ENCODE results near the gene CHMP3.

- TF ChIP-seq, protein P1, sequence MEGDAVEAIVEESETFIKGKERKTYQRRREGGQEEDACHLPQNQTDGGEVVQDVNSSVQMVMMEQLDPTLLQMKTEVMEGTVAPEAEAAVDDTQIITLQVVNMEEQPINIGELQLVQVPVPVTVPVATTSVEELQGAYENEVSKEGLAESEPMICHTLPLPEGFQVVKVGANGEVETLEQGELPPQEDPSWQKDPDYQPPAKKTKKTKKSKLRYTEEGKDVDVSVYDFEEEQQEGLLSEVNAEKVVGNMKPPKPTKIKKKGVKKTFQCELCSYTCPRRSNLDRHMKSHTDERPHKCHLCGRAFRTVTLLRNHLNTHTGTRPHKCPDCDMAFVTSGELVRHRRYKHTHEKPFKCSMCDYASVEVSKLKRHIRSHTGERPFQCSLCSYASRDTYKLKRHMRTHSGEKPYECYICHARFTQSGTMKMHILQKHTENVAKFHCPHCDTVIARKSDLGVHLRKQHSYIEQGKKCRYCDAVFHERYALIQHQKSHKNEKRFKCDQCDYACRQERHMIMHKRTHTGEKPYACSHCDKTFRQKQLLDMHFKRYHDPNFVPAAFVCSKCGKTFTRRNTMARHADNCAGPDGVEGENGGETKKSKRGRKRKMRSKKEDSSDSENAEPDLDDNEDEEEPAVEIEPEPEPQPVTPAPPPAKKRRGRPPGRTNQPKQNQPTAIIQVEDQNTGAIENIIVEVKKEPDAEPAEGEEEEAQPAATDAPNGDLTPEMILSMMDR (IDR thresholded peaks at IDR 0.05): no peak
- no peak for TF ChIP-seq POLR2A (IDR thresholded peaks at IDR 0.05)
Measured at GRCh38 chr2:86490245-86490644, 73.0 kb downstream of the CHMP3 start.

Data from testis (tissue), 2 donors.